Measurements from ENCODE around the gene BLVRB.
"Not testable (repeated sequence)": the region's sequence is repeated elsewhere in the genome, so short reads cannot be mapped to it uniquely, and the experiment has no call there.

Gene BLVRB

DNA sequence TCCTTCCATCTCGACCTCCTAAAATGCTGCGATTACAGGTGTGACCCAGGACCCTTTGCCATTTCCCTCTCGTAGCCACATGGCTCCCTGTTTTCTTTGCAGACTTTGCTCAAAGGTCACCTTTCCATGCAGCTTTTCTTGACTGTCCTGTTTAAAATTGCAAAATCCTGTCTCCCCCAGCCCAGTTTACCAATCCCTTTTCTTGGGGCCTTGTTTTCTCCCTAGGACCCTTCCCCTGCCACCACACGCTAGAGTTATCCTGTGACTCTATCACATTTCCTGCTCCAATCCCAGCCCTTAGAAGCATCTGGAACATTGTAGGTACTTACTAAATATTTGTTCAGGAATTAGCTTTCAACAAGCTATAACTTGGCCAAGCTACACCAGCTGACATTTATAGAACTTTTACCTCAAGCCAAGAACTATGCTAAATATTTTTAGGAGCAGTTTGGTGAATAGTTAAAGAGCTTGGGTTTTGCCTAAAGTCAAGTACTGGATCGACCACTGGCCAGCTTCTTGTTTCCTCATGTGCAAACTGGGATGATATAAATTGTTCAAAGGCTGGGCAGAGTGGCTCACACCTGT, 12.3 kb downstream of the BLVRB start:
- FAIRE-seq = no peak
- no peak for DNase-seq (ENCODE audit: insufficient read length, low spot score)

GRCh38 chr19:40452016-40452415, 13.5 kb downstream of the BLVRB start:
- DNase-seq (ENCODE audit: insufficient read length, low spot score) = no peak
- FAIRE-seq = no peak

DNA sequence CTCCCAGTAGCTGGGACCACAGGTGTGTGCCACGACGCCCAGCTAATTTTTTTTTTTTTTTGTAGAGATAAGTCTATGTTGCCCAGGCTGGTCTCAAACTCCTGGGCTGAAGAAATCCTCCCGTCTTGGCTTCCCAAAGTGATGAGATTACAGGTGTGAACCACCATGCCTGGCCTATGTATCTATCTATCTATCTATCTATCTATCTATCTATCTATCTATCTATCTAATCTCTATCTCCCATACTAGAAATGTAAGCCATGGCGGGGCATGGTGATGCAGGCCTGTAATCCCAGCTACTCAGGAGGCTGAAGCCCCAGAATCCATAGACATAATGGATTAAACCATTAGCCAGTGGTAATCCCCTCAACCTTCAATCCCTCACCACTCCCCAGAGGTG, 14.9 kb downstream of the BLVRB start:
- FAIRE-seq (no peak), DNase-seq (ENCODE audit: insufficient read length, low spot score) (no peak)

DNA sequence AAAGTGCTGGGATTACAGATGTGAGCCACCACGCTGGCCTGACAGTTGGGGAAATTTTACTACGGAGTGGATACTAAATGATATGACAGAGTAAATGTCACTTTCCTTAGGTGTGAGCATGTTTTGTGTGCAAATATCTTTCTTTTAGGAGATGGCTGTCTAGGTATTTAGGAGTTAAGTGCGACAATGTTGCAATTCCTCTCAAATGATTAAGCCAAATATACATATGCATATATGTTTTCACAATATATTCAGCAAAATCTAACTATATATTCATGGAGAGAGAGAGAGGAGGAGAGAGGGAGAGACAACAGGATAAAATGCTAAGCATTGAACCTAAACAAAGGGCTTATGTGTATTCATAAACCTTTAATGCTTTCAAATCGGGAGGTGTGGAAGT, 16.0 kb downstream of the BLVRB start:
- no peak for DNase-seq (ENCODE audit: insufficient read length, low spot score)
- FAIRE-seq = no peak

GRCh38 chr19:40446263-40446784, 19.2 kb downstream of the BLVRB start:
- FAIRE-seq (no peak), DNase-seq (ENCODE audit: insufficient read length, low spot score) (no peak)

GRCh38 chr19:40445780-40446262, 19.7 kb downstream of the BLVRB start:
- FAIRE-seq (no peak), DNase-seq (ENCODE audit: insufficient read length, low spot score) (no peak)

DNA sequence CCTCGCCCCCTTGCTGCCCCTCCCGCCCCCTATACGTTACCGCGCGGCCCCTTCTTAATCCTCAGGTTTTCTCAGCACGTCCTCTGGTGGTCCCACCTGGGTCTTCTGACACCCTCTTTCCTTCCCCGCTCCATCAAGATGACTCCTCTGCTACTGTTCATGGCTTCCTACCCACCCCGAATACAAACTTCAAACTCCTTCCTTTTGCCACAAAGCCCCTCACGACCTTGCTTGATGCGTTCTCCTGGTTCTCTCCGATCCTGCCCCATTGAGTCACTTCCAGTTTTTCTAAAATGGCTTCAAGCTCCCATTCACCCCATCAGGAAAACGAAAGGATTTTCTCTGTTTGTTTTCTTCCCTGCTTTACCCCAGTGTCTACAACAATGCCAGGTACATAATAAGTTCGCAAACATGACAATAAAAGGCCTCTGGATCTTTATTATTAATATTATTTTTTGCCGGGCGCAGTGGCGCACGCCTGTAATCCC, 20.7 kb downstream of the BLVRB start:
- DNase-seq (ENCODE audit: insufficient read length, low spot score) = no peak
- FAIRE-seq = no peak

DNA sequence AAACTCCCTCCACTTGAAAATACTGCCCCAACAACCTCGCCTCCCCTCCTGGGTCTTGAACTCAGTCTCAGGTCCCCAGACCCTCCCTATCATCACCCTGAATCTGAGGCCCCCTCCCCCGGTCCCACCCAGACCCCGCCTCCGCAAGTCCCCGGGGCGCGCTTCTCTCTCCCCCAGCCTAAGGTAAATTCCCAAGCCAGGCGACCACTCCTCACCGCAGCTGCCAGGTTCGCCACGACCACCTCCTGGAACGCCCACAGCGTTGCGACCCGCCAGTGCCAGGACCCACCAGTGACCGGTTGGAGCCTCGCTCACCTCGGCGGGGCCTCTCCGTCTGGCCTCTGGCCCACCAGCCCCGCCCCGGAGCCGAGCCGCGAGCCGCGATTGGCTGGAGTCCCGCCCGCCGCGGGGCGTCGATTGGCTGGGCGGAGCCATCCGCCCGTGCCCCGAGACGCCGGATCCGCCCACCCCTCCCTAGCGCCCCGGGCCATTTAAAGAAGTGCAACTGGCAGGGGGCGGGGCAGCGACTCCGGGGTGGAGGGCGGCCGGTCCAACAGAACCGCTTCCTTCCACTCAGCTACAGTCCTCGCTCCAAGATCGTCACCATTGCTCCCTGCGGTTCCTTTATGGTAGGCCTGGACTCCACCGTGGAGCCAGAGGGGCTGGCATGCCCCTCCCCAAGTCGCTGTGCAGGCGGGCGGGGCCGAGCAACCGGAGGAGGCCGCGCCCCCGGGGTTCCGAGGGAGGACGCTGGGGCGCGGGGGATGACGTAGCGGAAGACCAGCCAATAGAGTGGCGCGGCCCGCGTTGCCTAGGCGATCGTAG, 21.3 kb downstream of the BLVRB start, which contains the start of gene SERTAD3:
TSS of gene SERTAD3 (minus strand) at position 336 of the 825 bp plus-strand sequence. CDS start 2,255 bp downstream, outside the sequence.
- peak; percentile 93 for FAIRE-seq
- peak; percentile 91 for DNase-seq (ENCODE audit: insufficient read length, low spot score)

DNA sequence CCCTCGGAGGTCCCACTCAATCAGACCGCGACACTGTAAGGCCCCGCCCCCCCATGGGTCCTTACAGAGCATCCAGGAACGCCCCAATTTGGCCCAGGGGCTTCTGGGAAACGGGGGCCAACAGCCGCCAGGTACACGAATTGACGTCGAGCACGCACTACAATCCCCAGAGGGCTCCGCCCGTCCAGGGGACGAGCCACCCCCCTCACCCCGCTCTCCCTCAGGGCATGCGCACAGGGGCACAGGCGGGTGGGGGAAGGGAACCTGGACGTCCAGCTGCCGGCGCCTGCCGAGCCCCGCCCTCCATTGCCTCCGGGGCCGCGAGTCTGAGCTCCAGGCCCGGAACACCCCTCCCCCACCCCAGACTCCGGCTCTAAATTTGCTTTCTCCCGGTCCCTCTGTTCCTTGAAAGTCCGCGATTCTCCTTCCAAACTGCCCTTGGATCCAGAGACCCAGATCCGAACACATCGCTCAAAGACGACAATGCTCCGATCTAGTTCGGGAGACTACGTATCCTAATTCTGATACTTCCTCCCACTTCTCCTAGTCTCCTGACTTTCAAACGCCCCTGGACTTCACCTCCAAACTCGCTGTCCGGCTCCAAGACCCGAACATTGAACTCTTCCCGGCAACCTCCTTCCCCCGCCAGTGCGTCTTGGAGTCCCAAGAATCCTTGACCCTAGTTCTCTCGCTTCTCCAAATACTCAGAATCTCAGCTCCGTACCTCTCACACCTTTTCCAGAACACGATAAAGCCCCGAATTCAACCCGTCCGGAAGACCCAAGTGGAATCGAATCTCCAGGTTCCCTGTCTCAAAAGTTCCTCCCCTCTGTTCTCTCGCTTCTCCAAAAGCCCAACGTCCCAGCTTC, 22.2 kb downstream of the BLVRB start:
- DNase-seq (ENCODE audit: insufficient read length, low spot score) = peak; percentile 98
- FAIRE-seq = peak; percentile 85

GRCh38 chr19:40442328-40443130, 23.0 kb downstream of the BLVRB start:
- FAIRE-seq (no peak), DNase-seq (ENCODE audit: insufficient read length, low spot score) (no peak)

DNA sequence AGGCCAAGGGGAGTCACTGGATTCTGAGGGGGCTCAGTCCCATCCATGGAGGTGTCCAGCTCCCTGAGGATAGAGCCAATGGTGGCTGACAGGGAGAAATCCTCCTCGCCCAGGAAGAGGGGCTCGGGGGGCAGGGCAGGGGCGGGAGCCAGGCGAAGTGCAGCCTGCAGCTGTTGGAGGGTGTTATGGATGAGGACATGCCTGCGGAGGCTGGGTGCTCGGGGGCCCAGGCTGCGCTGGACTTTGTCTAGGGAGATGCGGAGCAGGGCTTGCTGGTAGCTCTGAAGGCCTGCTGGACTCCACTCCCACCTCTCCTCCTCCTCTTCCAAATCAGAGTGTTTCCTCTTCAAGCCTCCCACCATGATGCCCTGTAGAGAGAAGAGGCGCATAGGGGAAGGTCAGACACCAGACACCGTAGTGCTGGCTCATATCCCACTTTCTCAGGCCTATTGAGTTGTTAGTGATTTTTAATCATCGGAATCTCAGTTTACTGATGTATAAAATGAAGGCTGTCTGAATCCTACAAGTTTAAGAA, 23.8 kb downstream of the BLVRB start:
- no peak for DNase-seq (ENCODE audit: insufficient read length, low spot score)
- no peak for FAIRE-seq

DNA sequence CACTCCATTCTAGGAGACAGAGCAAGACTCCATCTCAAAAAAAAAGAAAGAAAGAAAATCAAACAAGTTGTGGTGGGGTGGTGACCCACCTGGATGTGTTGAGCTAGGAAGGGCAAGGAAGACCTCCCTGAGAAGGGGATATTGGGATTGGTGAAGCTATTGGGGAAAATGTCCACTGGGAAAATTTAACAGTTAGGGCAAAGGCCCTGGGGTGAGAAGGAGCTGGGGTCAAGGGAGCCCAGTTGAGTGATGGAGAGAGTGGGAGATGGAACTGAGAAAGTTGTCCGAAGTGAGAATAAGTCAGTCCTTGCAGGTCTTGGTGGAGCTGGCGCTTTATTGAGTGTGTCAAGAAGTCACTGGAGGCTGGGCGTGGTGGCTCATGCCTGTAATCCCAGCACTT, 27.3 kb downstream of the BLVRB start:
- no peak for FAIRE-seq
- no peak for DNase-seq (ENCODE audit: insufficient read length, low spot score)

DNA sequence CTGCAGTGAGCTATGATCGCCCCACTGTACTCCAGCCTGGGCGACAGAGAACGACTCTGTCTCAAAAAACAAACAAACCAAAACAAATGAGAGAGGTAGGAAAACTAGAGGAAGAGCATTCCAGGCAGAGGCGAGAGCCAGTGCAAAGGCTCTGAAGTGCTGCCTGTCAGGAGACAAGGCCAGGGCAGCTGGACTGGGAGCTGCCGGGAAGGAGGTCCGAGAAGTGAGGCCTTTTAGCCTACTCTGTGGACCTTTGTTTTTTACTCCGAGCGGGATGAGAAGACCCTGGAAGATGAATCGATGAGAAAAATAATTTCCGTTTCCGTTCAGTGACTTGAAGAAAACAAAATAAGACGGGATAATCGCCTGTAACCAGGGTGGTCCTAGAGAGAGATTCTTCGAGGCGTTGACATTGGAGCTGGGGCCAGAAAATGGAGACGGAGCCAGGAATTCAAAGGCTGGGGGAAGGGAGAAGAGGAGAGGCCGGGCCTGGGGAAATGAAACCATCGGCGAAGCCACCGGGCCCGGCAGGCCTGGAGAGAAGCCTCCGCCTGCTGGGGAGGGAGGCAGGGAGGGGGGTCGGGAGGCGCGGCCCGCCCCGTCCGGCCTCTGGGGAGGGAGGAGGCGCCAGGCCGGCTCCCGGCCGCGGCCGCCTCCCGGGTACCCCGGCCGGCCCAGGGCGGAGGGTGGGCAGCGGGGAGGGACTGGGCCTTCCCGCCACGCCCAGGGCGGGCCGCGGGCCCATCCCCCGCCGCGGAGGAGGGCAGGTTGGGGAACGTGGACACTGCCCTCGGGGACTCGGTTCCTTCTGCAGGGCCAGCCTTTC, 31.9 kb downstream of the BLVRB start:
- DNase-seq (ENCODE audit: insufficient read length, low spot score) = peak; percentile 82
- peak; percentile 81 for FAIRE-seq

- FAIRE-seq; DNase-seq (ENCODE audit: insufficient read length, low spot score): not testable (repeated sequence)
Measured at GRCh38 chr19:40432760-40433159, 32.8 kb downstream of the BLVRB start.

- FAIRE-seq (no peak), DNase-seq (ENCODE audit: insufficient read length, low spot score) (no peak)
Measured at GRCh38 chr19:40431698-40432097, 33.8 kb downstream of the BLVRB start.

DNA sequence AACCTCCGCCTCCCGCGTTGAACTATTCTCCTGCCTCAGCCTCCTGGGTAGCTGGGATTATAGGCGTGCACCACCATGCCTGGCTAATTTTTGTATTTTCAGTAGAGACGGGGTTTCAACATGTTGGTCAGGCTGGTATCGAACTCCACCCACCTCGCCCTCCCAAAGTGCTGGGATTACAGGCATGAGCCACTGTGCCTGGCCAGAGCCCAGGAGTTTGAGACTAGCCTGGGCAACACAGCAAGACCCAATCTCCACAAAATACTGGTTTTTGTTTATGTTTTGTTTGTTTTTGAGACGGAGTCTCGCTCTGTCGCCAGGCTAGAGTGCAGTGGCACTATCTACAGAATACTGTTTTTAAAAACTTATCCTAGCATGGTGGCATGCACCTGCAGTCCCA, 35.3 kb downstream of the BLVRB start:
- not testable (repeated sequence) for FAIRE-seq; DNase-seq (ENCODE audit: insufficient read length, low spot score)

DNA sequence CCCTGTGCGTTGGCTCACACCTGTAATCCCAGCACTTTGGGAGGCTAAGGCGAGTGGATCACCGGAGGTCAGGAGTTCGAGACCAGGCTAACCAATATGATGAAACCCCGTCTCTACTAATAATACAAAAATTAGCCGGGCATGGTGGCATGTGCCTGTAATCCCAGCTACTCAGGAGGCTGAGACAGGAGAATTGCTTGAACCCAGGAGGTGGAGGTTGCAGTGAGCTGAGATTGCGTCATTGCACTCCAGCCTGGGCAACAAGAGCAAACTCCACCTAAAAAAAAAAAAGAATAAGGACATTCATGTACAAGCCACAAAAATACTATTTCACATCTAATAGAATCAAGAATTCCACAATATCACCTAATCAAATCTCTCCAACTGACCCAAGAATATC, 37.3 kb downstream of the BLVRB start:
- not testable (repeated sequence) for DNase-seq (ENCODE audit: insufficient read length, low spot score); FAIRE-seq

GRCh38 chr19:40425450-40426287, 39.9 kb downstream of the BLVRB start, which contains the start of gene SERTAD1:
Gene SERTAD1, minus strand, starts transcription at chr19:40425992. Its CDS starts 2,446 bp downstream, at chr19:40423546.
- FAIRE-seq = peak; percentile 92
- DNase-seq (ENCODE audit: insufficient read length, low spot score) = peak; percentile 97
